ENCODE results near the gene GNA12.
"Not testable (repeated sequence)": the region's sequence is repeated elsewhere in the genome, so short reads cannot be mapped to it uniquely, and the experiment has no call there.

Gene GNA12

DNA sequence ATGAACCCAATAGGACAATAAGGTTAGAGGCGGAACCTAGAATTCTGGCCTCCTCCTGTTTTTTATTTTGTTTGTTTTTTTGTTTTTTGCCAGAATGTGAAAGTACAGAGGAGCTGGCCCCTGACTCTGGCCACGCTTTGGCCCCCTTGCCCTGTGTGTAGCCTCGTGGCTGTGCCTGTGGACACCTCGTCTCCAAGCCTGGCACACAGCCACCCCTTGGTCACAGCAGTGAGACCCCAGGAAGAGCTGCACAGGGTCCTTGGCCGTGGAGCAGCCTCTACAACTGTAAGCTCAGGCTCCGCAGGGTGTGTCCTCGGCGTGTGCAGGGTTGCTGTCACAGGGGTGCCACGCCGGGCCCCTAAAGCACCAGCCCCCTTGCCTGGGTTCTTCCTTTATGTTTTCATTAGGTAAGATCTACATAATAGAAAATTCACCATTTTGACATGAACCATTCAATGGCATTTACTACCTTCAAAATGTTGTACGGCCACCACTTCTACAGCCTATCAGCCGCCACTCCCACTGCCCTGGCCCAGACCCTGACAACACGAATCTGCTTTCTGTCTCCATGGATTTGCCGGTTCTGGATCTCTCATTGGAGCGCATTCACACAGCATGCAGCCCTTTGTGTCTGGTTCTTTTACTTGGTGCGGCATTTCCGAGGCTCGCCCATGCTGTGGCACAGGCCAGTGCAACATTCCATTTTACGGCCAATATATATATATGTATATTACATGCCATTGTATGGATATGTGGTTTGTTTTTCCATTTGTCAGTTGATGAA lies 105.2 kb downstream of the GNA12 start:
- DNase-seq = no peak

DNA sequence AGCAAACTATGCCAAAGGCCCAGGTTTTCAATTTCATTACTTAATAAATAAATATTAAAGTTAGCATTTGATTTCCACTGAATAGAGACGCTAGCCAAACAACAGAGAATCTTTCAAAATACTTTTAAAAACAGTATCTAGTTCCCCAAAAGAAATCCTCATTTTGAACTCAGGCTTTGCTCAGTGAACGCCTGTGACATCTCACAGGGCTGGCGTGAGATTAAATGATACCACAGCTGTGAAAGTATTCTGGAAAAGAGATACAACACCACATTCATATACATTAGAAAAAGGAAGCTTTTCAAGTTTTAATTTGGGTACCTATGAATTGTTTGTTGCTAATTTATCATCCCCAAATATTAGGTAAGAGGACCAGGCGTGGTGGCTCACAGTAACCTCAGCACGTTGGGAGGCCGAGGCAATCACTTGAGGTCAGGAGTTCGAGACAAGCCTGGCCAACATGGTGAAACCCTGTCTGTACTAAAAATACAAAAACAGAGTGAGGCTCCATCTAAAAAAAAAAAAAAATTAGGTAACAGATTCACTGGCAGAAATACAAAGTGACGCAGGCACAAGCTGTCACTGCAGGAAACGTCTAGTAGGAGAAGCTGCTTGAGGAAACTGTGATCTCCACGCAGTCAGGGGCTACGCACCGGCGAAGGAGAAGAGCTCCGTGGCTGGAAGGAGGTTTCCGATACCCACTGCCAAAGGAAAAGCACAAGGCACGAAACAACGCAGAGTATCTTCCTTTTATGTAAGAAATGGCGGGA lies 106.2 kb downstream of the GNA12 start:
- no peak for DNase-seq

DNA sequence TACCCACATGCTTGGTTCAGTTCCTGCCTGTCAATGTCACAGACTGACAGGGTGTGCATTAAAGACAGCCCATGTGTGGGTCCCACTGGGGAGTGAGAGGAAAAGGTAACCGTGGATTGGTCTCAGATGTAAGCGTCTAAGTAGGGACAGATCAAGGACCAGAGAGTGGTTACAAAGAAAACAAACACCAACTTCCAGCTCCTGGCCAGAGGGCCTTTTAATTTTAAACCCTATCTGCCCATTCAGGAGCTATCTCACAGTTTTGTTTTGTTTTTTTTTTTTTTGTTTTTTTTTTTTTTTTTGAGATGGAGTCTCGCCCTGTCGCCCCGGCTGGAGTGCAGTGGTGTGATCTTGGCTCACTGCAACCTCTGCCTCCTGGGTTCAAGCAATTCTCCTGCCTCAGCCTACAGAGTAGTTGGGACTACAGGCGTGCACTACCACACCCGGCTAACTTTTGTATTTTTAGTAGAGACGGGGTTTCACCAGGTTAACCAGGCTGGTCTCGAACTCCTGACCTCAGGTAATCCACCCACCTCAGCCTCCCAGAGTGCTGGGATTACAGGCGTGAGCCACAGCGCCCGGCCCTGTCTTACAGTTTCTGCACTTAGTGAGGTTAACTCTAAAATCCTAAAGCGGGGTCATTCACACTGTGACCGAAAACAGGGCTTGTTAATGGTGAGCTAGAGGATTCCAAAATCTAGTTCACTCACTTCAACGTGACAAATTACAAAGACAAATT lies 106.9 kb downstream of the GNA12 start:
- DNase-seq = not testable (repeated sequence)

DNA sequence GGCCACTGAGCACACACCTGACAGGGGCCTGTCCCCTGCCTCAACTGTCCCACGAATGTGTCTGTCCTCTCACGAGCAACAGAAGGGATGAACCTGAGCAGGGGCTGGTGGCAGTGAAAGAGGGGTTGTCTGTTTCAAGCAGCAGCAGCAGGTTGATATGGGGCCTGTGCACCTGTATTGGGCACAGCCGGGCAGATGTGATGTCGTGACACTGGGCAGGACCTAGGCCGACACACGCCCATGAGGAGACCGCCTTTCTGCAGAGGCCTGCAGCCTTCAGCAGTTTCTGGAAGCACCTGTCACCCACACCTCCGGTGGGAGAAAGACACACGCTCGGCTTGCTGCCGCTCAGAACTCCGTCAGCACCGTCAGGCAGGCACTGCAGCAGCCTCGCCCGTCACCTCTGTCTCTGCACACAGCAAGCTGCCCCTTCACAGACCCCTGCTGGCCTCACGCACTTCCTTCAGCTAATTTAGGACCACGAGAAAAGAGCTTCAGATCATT lies 107.6 kb downstream of the GNA12 start:
- DNase-seq = no peak

DNA sequence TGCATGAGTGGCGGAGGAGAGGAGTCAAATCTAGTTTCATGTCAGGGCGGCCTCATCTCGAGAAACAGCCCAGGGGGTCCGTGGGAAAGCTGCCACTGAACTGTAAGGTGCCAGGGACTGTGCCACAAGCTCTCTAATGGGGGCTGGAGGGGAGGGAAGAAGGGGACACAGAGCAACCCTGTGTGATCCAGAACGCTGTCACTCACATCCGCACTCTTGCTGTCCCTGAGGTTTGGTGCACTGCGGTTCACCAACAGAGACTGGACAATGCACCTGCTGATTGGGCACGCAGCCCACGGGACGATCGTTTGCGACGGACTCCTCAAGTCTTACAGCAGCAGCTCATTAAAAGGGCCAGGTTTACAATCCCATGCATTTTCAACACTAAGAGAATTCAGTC lies 108.4 kb downstream of the GNA12 start:
- no peak for DNase-seq

DNA sequence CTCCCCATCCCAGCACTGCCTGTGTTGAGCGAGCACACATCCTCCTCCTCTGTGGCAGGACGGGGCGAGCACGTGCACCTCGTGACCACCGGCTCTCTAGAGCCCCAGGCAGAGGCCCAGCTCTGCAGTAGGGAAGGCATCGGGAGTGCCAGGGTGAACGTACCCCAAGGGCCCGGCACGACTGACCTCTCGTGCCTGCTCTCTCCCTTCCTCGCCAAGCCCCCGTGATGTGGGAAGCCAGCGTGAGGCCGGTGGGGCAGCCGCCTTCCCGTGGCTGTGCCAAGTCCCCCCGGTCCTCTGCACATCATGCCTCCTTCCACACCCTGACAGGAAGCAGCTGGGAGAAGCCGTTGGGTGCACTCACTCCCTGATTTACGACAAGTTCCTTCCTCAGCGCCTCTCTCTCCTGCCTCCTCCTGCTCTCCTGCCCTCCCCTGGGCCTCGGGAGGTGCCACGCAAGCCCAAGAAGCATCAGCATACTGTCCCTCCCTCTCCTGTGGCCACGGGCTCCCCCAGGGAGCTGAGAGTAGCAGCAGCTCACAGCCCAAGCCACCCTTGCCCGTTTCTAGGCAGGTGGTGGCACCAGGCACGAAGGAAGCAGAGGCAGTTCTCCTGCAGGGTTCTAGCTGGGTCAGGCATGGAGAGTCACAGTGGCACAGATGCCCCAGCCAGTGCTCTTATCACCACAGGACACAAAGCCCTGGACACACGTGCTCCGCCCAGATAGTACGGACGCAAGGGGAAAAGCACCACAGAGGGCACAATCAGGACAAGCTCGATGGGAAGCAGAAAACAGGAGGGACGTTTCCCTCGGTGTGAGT lies 109.1 kb downstream of the GNA12 start:
- DNase-seq = peak; percentile 17

DNA sequence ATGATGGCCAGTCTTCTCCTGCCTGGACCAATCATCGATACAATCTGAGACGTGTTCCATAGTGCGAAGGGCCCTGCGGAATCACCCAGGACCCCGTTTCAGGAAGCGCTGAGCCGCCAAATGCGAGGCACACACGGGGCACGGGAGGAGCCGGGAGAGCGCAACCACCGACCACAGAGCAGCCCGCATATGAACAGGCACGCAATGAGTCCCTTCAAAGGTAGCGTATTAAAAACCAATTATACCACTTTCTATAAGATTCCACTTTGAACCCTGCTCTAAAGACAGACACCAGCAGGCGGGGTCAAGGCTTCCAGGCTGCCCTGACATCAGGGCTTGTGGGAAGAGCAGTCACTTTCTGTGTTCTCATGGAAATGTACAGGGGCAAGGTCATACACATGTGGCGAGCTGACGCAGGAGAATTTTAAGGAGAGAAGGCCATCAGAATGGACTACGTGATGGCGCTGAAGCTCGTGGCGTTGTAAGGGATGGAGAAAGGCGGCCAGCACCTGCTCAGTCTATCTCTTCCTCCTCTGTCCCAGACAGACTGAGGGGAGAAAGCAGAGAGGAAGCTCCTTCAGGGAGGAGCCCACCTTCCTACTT lies 109.9 kb downstream of the GNA12 start:
- DNase-seq = no peak

DNA sequence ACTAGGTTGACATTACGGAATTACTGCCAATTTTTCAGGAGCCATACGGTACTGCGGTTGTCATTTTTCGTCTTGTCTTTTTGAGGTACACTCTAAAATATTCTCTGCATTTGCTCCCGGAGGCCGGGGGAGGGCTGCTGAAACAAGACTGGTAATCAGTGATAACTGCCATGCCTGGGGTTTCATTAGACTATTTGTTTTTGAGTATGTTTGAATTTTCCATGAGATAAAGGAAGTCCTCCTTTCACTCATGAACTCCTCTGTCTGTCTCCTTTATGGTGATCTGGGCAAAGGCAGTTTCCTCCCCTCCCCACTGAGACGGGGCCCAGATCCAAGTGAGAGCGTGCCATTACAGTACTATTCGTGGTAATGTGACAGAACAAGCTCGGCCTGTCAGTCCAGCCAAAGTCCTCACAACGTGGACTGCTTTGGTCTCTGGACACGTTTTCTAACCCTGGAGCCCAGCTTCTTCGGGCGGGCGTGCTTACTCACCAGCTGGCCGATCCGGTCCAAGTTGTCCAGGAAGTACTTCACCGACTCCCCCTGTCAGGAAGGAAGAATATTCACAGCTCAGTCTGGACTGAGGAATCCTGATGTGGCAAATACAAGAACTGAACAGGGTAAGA lies 111.0 kb downstream of the GNA12 start:
- peak; percentile 41 for DNase-seq

DNA sequence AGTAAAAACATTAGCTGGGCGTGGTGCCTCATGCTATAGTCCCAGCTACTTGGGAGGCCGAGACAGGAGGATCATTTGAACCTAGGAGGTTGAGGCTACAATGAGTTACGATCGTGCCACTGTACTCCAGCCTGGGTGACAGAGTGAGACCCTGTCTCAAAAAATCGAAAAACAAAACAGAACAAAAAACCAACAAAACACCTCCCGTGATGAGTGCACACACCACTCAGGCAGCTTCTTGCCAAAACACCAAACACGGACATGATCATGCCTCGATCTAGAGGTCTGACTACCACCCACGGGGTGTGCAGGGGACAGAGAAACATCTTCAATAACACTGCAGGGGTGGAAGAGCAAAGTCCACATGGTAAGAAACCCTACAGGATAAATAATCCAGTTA lies 111.7 kb downstream of the GNA12 start:
- no peak for DNase-seq

DNA sequence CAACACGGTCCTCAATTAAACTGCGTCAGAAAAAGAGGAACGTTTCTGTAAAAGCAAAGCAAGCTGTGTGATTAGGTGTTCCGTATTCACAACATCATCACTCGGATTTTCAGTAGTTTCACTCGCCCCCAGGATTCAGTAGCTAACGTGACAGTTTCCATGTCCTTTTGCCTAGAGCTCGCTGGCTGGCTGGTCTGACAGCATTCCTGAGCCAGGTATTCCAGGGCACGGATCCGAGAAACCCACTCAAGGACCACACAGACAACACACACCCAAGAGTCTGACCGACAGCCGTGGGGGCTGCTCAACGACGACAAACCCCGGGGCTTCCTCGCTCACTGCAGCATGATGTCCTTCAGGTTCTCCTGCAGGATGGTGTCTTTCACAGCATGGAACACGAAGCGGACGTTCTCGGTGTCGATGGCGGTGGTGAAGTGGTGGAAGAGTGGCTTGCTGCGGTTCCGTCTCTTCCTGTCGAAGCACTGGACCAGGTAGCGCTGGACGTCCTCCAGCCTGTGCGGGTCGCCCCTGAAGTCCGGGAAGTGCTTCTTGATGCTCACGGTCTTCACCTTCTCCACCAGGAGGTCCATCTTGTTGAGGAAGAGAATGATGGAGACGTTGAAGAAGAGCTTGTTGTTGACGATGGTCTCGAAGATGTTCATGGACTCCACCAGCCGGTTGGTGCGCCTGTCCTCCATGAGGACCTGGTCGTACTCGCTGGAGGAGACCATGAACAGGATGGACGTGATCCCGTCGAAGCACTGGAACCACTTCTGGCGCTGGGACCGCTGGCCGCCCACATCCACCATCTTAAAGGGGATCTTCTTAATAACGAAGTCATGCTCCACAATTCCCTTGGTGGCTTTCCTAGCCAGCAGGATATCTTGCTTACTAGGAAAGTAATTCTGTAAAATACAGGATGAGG lies 113.0 kb downstream of the GNA12 start:
- DNase-seq = no peak

DNA sequence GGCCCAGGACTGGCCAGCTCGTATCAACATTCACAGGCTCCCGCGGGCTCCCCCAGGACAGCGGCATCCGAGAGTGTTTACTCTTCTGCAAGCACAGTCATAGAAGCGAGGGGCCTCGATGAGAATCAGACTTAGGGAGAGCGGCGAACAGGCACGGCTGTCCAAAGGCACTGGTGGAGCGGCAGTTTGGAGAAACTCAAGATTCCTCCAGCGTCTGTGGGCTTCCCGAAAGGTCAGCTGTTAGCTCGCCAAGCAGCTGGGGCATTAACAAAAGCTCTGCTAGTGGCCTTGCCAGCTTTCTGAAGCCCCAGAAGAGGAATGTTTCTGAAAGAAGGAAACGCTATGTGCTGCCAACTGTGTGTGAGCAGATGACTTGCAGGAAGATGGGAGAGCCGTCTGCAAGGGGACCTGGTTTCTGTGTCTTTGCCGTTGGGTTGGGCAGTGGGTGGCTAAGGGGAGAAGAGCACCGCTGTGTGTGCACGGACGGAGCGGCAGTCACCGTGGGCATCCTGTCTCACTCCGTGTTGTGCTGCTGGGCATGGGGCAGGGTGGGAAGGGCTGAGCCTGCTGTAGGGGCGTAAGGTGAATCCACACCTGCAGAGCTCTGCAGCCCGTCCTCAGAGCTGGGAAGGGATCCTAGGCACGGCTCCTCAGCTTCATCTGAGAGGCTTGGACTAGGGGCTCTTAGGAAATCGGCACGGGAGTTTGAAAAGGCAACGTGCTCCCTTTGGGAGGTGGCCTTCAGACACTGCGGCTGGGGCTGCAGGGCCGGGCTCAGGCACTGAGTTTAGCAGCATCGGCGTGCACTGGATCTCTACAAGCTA lies 114.0 kb downstream of the GNA12 start:
- DNase-seq = no peak

DNA sequence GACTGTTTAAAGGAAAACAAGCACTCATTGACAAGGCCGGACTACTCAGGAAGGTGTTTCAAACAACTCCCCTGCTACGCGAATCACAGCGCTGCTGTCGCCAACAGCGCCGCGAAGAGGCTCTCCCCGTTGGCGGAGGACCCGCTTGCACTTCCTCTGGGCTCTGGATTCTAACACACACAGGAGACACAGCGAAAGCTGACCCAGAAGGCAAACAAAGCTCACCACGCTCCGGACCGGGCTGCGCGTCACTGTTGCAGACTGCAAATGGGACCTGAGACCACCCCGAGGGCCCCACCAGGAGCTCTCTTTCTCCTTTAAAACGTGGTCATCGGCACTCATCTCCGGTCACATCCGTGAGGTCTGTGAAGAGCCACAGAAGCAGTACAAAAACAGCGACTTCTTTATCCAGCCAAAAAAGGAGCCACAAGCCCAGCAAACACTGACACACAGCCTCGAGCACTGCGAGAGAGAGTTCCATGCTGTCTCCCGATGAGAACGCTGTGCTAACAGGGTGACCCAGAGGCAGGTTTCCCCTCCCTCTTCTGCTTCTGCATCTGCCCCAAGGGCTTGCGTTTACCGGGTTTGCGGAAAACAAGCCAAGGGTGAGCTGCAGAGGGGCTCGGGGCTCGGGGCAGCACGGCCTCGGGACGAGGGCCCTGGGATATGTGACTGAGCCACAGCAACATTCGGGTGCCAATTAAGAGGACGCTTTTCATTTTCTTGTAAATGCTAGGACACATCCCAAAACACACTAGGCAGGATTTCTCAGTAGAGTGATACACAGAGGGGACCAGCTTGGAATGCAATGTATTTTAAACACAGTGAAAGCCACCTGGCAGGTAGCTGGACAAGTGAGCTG lies 114.8 kb downstream of the GNA12 start:
- DNase-seq = no peak

DNA sequence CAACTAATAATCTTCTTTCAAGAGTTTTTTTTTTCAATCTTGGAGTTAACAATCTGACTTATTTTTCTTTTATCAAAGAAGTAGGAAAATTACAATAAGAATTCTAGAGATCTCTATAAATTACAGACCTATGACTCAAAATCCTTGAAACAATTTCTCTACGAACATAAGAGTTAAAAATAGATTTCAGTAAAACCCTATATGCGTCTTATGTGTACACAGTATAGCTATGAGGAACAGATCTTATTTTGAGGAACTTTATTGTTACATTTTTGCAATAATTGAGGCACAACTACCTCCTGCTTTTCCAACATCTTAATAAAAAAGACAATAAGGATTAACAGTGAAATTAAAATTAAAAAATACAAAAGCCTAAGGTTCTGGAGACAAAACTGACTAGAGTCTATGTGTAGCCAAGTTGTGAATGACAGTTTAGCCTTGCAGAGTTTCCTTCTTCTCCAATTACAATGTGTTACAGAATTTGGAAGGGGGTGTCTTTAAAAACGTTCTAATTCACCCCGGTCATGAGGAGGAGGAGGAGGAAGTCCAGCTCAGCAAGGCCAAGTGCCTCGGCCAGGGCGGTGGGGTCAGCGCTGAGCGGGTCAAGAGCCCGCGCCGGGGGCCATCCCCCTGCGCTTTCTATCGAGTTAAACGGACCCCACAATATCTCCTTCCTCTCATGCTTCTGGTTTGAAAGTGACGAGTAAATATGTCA lies 115.6 kb downstream of the GNA12 start:
- DNase-seq = no peak

DNA sequence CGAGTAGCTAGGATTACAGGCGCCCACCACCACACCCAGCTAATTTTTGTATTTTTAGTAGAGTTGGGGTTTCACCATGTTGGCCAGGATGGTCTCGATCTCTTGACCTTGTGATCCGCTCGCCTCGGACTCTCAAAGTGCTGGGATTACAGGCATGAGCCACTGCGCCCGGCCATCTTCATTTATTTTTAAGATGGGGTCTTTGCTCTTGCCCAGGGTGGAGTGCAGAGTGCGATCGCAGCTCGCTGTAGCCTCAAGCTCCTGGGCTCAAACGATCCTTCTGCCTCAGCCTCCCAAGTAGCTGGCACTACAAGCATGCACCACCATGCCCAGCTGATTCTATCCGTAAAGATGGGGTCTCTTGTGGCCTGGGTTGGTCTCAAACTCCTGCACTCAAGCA lies 116.9 kb downstream of the GNA12 start:
- not testable (repeated sequence) for DNase-seq

DNA sequence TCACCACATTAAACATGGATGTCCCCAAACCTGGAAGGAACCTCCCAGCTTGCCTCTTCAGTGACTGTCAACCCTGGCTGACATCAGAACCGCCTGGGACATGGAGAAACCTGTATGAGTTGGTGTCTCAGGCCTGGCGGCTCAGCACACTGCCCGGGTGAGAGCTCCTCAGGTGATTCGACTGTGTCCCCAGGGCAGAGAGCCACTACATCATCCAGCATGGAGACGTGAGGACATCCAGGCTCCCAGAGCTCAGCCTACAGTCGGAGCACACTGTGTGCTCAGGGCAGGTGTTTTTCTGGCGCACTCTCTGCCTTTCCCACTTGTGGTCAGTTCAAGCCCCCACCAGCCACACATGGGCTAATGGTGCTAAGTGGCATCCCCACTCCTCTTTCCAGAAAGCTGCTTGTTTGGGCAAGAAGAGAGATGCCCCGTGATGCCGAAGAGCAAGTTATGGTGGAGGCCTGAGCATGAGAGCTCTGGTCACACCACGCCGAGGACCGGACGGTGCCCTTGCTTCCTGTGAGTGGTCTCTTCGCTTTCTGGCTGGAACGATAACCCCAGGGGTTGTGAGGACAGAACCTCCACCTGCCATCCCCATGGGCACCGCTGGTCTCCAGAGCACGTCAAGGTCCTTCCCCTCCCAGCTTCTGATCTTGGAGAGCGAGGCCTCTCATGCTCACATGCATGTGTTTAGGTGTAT lies 117.6 kb downstream of the GNA12 start:
- DNase-seq = no peak

DNA sequence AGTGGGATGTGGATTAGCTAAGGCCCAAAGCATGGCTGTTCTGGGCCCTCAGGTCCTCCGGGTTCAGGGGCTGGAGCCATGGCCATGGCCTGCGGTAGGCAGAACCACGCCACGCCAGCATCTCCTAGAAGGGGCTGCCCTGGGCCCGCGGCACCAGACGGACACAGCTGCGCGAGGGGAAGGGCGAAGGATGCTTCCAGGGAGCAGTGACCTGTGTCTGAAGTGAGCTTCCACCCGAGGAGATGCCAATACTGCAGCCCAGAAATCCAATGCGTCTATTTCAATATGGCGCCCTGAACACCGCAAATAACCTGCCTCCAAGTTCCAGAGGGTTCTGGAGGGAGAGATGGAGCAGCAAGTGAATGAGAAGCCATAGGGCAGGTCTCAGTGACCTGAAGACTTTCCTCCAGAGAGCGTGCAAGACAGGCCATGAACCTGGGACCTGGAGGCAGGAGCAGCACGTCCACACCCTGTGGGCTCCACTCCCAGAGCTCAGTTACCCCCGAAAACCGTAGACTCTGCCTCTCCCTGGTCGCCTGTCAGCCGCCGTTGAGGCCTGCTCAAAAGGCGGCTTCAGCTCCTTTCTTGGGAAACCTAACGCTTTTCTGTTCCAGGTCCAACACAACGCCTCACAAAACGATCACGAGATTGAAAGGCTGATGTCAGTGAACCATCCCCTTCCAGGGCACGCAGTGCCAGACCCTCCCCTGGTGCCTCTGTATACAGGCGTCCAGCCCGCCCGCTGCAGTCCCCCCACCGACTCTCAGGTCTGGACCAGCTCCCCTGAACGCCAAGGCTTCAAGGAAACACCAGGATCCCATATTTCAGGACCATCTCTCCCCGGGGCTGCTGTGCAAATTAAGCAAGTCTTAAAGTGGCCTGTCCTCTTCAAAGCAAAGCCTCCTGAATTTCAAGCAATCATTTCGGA lies 118.7 kb downstream of the GNA12 start:
- no peak for DNase-seq

Data from EL (cell line).